NCI-H128 (cell line): ENCODE results near the gene MED29.

Experiments
- DNase-seq: peaks from one replicate; lab custom pipeline; 2025; ENCODE audit not compliant: unreplicated experiment; lab: John Stamatoyannopoulos, UW

The MED29 gene

GRCh38 chr19:39426170-39426569 is 35.0 kb downstream of the MED29 start:
- DNase-seq: no peak

- DNase-seq: no peak
These were observed 36.5 kb downstream of the MED29 start for GRCh38 chr19:39427707-39428106.

- no peak for DNase-seq
These were observed 37.3 kb downstream of the MED29 start for GRCh38 chr19:39428283-39429112.

GRCh38 chr19:39430675-39431593 is 39.8 kb downstream of the MED29 start:
- DNase-seq: no peak

GRCh38 chr19:39432677-39433025 is 41.5 kb downstream of the MED29 start:
- no peak for DNase-seq

- no peak for DNase-seq
These were observed 42.4 kb downstream of the MED29 start for GRCh38 chr19:39433480-39434079.

GRCh38 chr19:39434123-39435076 is 43.2 kb downstream of the MED29 start:
- no peak for DNase-seq

GRCh38 chr19:39435499-39436349 is 44.5 kb downstream of the MED29 start, which contains the start of gene RPS16:
RPS16 (minus strand) TSS chr19:39435949; CDS start chr19:39435895, 54 bp downstream.
- peak; percentile 97 for DNase-seq

- no peak for DNase-seq
These were observed 45.2 kb downstream of the MED29 start for GRCh38 chr19:39436350-39436716.

GRCh38 chr19:39438270-39438934 is 47.2 kb downstream of the MED29 start:
- DNase-seq: no peak

GRCh38 chr19:39444598-39445195 is 53.5 kb downstream of the MED29 start:
- no peak for DNase-seq

GRCh38 chr19:39445196-39446111 is 54.3 kb downstream of the MED29 start, which contains the start of gene SUPT5H:
SUPT5H (plus strand) TSS chr19:39445582; CDS start chr19:39445891, 309 bp downstream.
- DNase-seq: peak; percentile 97

- DNase-seq: no peak
These were observed 55.3 kb downstream of the MED29 start for GRCh38 chr19:39446365-39447084.

- no peak for DNase-seq
These were observed 57.1 kb downstream of the MED29 start for GRCh38 chr19:39448271-39448670.

- no peak for DNase-seq
These were observed 58.1 kb downstream of the MED29 start for GRCh38 chr19:39449116-39449797.
